ENCODE measurements around the gene SLC38A10.

The SLC38A10 gene

DNA sequence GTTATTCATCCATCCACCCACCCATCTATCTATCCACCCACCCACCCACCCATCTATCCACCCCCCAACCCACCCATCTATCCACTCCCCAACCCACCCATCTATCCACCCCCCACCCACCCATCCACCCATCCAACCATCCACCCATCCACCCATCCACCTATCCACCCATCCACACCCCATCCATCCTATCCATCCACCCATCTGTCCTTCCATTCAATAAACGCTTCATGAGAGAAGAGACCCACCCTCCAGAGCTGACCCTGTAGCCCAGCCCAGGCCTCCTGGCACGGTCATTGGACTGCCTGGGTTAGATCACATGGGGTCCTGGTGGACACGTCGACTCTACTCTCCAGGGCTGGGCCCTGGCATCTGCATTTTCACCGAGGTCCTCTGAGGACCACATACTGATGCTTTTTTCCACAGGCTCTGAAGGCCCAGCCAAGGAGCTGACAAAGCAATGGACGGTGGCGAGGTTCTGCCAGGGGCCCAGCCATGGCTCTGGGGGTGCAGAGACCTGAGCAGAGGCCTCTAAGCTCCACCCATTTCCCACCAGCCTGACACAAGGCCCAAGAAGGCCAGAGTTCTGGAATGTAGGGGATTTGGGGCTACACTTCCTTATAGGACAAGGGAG, 41.3 kb upstream of the SLC38A10 start:
- Histone ChIP-seq H3K36me3 (ENCODE audit: control insufficient read depth, insufficient read depth, low read length) (no peaks in the 10 kb centered on the region), H3K9me3 (ENCODE audit: control insufficient read depth, insufficient read depth, low read length) (no peaks in the 10 kb centered on the region), H3K4me1 (ENCODE audit: control insufficient read depth, insufficient read depth, low read length) (peaks cover 19% of the 10 kb centered on the region), H3K27me3 (ENCODE audit: control insufficient read depth, insufficient read depth, low read length) (peaks cover 10% of the 10 kb centered on the region), H3K27ac (ENCODE audit: low read length) (no peak overlapping the region), H3K4me3 (ENCODE audit: low read length) (no peak overlapping the region)
- DNase-seq (ENCODE audit: low read depth, low spot score) = no peak
- WGBS (ENCODE audit: insufficient coverage, insufficient read length) = no CpG with 5 or more reads among the region's 7 CpGs

DNA sequence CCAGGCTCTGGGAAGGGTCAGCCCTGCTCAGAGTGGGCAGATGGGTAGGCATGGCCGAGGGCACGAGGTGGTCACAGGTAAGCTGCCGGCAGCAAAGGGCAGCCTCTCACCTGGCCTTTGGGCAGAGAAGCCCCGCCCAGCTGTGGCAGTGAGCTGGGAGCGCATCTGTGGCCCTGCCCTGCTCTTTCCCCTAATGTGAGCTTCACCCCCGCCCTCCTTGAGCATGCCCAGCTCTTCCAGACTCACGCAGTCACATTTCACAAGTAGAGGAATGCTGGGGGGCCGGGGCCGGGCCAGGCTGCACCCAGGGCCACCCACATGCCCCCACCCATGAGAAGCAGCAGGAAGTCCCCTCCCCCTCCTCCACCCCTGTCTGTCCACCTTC, 40.7 kb upstream of the SLC38A10 start:
- DNase-seq (ENCODE audit: low read depth, low spot score) = no peak

DNA sequence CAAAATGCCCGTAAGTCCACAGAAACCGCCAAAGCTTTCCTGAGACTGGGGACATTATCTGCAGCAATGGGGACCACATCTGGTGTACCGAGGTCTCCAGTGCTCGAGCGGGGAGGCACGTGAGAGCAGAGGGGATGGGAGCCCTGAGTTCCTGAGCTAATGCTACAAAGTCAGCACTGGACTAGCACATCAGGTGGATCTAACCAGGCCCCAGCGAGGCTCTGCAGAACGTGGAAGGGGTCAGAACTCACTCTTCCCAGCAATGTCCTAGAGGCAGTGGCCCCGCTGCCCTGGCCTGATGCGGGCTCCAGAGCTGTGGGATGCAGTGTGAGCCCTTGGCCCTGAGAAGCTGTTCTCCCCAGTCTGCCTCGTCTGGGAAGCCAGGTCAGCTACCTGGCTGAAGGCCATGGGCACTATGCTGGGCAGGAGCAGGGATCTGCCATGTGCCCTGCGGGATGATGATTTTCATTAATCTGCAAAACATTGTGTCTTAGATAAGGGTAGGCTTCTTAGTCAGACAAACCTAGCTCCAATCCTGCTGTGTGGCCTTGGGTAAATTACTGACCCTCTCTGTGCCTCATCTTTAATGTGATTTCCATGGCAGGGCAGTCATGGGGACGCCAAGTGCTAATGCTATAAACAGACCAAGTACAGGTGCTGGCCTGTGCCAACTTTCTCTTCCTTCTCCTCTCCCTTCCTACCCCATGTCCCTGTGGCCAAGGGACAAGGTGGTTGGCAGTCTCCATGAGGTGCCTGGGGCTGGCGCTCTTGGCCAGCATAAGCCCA, 40.1 kb upstream of the SLC38A10 start:
- no peaks in the 10 kb centered on the region for H3K36me3 ChIP-seq (ENCODE audit: control insufficient read depth, insufficient read depth, low read length)

More for the DNA sequence above, 40.7 kb upstream of the SLC38A10 start:
- Histone ChIP-seq H3K9me3 (ENCODE audit: control insufficient read depth, insufficient read depth, low read length) (no peaks in the 10 kb centered on the region), H3K4me1 (ENCODE audit: control insufficient read depth, insufficient read depth, low read length) (peaks cover 15% of the 10 kb centered on the region), H3K4me3 (ENCODE audit: low read length) (no peak overlapping the region), H3K27me3 (ENCODE audit: control insufficient read depth, insufficient read depth, low read length) (peaks cover 4% of the 10 kb centered on the region), H3K27ac (ENCODE audit: low read length) (no peak overlapping the region), H3K36me3 (ENCODE audit: control insufficient read depth, insufficient read depth, low read length) (no peaks in the 10 kb centered on the region)
- no CpG with 5 or more reads among the region's 9 CpGs for WGBS (ENCODE audit: insufficient coverage, insufficient read length)

DNA sequence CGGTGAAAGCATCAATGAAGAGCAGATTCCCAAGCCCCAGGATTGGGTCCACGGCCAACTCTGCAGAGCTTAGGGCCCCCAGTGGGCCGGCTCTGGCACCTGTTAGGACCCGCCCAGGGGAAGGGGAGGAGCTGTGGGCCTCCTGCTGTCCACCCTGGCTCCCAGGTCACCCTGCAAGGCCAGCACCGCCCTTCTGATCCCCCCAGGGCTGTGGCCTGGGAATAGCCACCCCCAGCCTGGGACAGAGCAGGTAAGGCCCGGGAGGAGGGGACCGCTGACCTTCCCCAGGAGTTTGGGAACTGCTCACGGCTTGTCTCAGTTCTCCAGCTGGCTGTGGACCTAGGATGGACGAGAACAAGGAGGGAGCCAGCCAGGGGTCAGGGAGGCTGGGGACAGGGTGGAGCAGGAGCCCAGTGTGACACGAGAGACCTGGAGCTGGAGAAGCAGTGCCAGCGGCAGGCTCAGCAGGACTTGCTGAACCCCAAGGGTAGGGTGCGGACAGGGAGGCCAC, 39.3 kb upstream of the SLC38A10 start:
- no peak overlapping the region for H3K4me3 ChIP-seq (ENCODE audit: low read length)
- no peaks in the 10 kb centered on the region for H3K9me3 ChIP-seq (ENCODE audit: control insufficient read depth, insufficient read depth, low read length)
- no CpG with 5 or more reads among the region's 12 CpGs for WGBS (ENCODE audit: insufficient coverage, insufficient read length)
- no peaks in the 10 kb centered on the region for H3K27me3 ChIP-seq (ENCODE audit: control insufficient read depth, insufficient read depth, low read length)
- peaks cover 18% of the 10 kb centered on the region for H3K4me1 ChIP-seq (ENCODE audit: control insufficient read depth, insufficient read depth, low read length)
- no peaks in the 10 kb centered on the region for H3K36me3 ChIP-seq (ENCODE audit: control insufficient read depth, insufficient read depth, low read length)
- DNase-seq (ENCODE audit: low read depth, low spot score) = no peak
- no peak overlapping the region for H3K27ac ChIP-seq (ENCODE audit: low read length)

More for the DNA sequence above, 40.1 kb upstream of the SLC38A10 start:
- H3K27ac ChIP-seq (ENCODE audit: low read length) = no peak overlapping the region
- H3K9me3 ChIP-seq (ENCODE audit: control insufficient read depth, insufficient read depth, low read length) = no peaks in the 10 kb centered on the region
- no CpG with 5 or more reads among the region's 14 CpGs for WGBS (ENCODE audit: insufficient coverage, insufficient read length)
- no peaks in the 10 kb centered on the region for H3K27me3 ChIP-seq (ENCODE audit: control insufficient read depth, insufficient read depth, low read length)
- no peak for DNase-seq (ENCODE audit: low read depth, low spot score)
- peaks cover 16% of the 10 kb centered on the region for H3K4me1 ChIP-seq (ENCODE audit: control insufficient read depth, insufficient read depth, low read length)
- no peak overlapping the region for H3K4me3 ChIP-seq (ENCODE audit: low read length)

DNA sequence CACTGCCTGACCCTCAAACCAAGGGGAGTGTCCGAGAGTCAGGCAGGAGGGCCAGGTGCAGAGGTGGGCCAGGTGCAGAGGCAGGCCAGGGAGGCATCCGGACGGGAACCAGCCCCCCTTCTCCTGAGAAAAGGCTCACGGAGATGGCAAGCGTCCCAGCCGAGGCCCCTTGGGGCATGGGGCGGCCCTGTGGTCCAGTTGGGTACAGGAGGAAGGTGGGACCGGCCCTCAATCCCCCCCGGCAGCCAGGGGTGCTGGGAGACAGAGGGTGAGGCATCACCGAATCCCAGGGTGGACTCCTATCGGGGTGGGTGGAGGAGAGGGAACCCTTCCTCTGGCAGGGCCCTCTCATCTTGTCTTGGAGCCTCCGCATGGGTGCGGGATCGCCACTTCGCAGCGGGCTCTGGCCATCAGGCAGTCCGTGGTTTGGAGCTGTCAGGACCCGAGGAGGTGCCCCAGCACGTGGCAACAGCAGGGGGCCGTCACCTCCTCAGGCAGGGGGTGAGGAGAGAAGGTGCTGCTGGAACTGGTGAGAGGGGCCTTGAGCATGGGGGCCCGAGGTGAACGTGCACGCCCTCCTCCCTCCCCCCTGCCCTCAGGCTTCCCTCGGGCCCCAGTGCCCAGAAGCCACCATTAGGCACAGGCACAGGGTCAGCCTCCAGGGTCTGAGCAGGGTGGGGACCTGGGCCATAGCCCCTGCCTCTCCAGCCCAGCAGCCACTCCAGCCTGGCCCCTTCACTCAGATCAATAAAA, 38.7 kb upstream of the SLC38A10 start:
- no CpG with 5 or more reads among the region's 24 CpGs for WGBS (ENCODE audit: insufficient coverage, insufficient read length)

DNA sequence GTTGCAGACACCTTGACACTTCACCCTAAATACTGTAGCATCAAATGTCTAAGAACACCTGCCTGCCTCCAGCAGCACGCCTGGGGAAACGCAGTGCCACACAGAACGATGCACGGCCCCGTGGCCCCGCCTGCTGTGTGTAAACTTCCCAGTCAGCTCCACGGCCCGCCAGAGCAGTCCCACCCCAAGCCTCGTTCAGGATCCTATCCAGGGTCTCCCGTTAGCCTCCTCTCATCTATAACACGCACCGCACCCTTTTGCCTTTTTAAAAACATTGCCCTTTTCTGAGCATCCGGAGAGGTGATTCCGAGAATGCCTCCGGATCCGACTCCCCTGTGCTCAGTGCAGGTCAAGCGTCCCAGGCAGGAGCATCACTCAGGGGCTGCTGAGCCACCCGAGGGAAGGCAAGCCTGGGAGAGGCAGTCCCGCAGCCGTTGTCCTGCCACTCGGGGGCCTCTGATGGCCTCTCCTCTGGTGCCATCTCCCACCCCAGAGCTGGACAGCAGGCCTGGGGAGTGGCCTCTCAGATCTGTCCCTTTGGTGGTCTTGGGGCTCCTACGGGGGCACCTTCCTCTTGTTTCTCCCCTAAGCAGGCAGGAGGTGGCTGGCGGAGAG, 37.9 kb upstream of the SLC38A10 start:
- Histone ChIP-seq H3K4me1 (ENCODE audit: control insufficient read depth, insufficient read depth, low read length) (peaks cover 16% of the 10 kb centered on the region), H3K27ac (ENCODE audit: low read length) (no peak overlapping the region), H3K4me3 (ENCODE audit: low read length) (no peak overlapping the region), H3K27me3 (ENCODE audit: control insufficient read depth, insufficient read depth, low read length) (no peaks in the 10 kb centered on the region), H3K36me3 (ENCODE audit: control insufficient read depth, insufficient read depth, low read length) (no peaks in the 10 kb centered on the region), H3K9me3 (ENCODE audit: control insufficient read depth, insufficient read depth, low read length) (no peaks in the 10 kb centered on the region)
- no peak for DNase-seq (ENCODE audit: low read depth, low spot score)
- no CpG with 5 or more reads among the region's 23 CpGs for WGBS (ENCODE audit: insufficient coverage, insufficient read length)

More for the DNA sequence above, 38.7 kb upstream of the SLC38A10 start:
- Histone ChIP-seq H3K4me1 (ENCODE audit: control insufficient read depth, insufficient read depth, low read length) (peaks cover 19% of the 10 kb centered on the region), H3K4me3 (ENCODE audit: low read length) (no peak overlapping the region), H3K9me3 (ENCODE audit: control insufficient read depth, insufficient read depth, low read length) (no peaks in the 10 kb centered on the region), H3K36me3 (ENCODE audit: control insufficient read depth, insufficient read depth, low read length) (no peaks in the 10 kb centered on the region), H3K27me3 (ENCODE audit: control insufficient read depth, insufficient read depth, low read length) (no peaks in the 10 kb centered on the region), H3K27ac (ENCODE audit: low read length) (no peak overlapping the region)
- no peak for DNase-seq (ENCODE audit: low read depth, low spot score)

DNA sequence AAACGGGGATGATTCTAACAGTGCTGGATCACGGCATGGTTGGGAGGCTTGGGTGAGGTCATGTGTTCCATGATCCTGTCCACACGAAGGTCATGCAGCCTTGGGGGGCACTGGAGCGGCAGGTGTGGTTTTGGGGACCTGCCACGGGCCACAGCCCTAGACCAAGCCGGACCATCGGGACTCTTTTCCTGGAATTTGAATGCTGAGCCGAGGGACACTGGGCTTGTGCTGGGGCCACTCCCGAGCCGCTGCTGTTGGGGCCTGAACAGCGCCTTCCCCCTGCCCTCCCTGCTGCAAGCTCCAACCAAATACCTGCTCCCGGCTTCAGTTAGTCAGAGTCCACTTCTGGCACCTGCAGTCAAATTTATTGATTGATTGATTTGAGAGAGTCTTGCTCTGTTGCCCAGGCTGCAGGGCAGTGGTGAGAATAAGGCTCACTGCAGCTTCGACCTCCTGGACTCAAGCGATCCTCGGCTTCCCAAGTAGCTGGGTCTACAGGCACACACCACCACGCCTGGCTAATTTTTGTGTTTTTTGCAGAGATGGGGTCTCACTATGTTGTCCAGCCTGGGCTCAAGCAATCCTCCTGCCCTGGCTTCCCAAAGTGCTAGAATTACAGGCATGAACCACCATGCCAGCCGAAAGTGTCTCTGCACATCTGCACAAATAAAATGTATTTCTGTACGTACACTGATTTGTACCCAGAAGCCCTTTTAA, 37.2 kb upstream of the SLC38A10 start:
- Histone ChIP-seq H3K27me3 (ENCODE audit: control insufficient read depth, insufficient read depth, low read length) (no peaks in the 10 kb centered on the region), H3K27ac (ENCODE audit: low read length) (no peak overlapping the region), H3K4me1 (ENCODE audit: control insufficient read depth, insufficient read depth, low read length) (peaks cover 14% of the 10 kb centered on the region), H3K9me3 (ENCODE audit: control insufficient read depth, insufficient read depth, low read length) (no peaks in the 10 kb centered on the region), H3K4me3 (ENCODE audit: low read length) (no peak overlapping the region), H3K36me3 (ENCODE audit: control insufficient read depth, insufficient read depth, low read length) (no peaks in the 10 kb centered on the region)
- WGBS (ENCODE audit: insufficient coverage, insufficient read length) = no CpG with 5 or more reads among the region's 18 CpGs
- DNase-seq (ENCODE audit: low read depth, low spot score) = no peak

DNA sequence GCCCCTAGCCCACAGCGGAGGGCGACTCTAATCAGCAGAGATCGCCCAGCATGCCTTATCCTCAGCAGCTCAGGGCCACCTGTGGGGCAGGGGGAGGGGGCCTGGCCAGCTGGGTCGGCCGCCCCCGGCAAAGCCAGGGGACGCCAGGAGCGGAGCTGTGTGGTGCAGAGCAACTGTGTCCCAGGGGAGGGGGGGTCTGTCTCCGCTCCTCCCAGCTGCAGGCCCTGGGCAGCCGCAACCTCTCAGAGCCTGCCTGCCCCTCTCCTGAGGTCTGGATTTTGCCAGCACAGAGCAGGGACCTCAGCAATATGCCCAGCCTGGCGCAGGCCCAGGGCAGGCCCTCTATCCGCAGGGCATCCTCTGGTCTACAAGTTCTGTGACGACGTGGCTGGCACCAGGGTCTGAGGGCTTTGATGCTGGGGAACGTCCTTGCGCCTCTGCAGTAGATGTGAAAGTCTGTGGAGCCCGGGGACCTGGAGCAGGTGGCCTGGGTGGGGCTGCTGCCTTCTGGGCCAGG, 36.5 kb upstream of the SLC38A10 start:
- Histone ChIP-seq H3K27ac (ENCODE audit: low read length) (no peak overlapping the region), H3K27me3 (ENCODE audit: control insufficient read depth, insufficient read depth, low read length) (no peaks in the 10 kb centered on the region), H3K4me1 (ENCODE audit: control insufficient read depth, insufficient read depth, low read length) (peaks cover 14% of the 10 kb centered on the region), H3K9me3 (ENCODE audit: control insufficient read depth, insufficient read depth, low read length) (no peaks in the 10 kb centered on the region), H3K36me3 (ENCODE audit: control insufficient read depth, insufficient read depth, low read length) (no peaks in the 10 kb centered on the region), H3K4me3 (ENCODE audit: low read length) (no peak overlapping the region)
- DNase-seq (ENCODE audit: low read depth, low spot score) = no peak
- WGBS (ENCODE audit: insufficient coverage, insufficient read length) = no CpG with 5 or more reads among the region's 17 CpGs

DNA sequence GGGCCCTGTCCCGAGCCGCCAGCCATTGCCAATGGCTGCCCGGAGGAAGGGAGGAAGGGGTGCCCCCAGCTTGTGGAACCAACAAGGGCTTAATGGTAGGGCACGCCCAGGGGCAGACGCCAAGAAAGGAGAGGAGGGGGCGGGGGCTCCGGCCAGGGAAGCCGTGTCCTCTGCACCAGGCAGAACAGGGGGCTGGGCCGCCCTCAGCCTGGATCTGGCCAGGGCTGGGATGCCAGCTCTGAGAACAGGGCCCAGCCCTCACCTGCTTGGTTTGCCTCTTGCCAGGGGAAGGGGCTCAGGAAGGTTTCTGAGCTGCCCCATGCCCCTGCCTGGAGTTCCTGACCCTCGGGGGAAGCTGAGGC, 35.8 kb upstream of the SLC38A10 start:
- WGBS (ENCODE audit: insufficient coverage, insufficient read length) = no CpG with 5 or more reads among the region's 10 CpGs
- no peak for DNase-seq (ENCODE audit: low read depth, low spot score)
- no peaks in the 10 kb centered on the region for H3K27me3 ChIP-seq (ENCODE audit: control insufficient read depth, insufficient read depth, low read length)
- no peaks in the 10 kb centered on the region for H3K36me3 ChIP-seq (ENCODE audit: control insufficient read depth, insufficient read depth, low read length)
- no peak overlapping the region for H3K27ac ChIP-seq (ENCODE audit: low read length)
- H3K4me1 ChIP-seq (ENCODE audit: control insufficient read depth, insufficient read depth, low read length) = peaks cover 14% of the 10 kb centered on the region
- no peak overlapping the region for H3K4me3 ChIP-seq (ENCODE audit: low read length)
- no peaks in the 10 kb centered on the region for H3K9me3 ChIP-seq (ENCODE audit: control insufficient read depth, insufficient read depth, low read length)
